Gastrocnemius medialis (tissue), 4 donors: ENCODE data around the gene RBM28. TPM values are rescaled to one million over a fixed set of nuclear protein-coding genes. Genes with fewer than 3 reads are reported as not detected.

Source experiments
- ATAC-seq, 2 donors: fragments of 150-250 bp; one replicate each; pipeline ENCODE4 v1.9.1; 2016
- DNase-seq, 2 donors: peaks; one replicate each; pipeline ENCODE4 v3.0.0-alpha.2; 2019
- H3K27ac ChIP-seq, 4 donors: fragments of 200-600 bp; sonication (generic); 1 replicate in 1 of 4; 2 replicates in 3 of 4; pipeline ENCODE4 v1.5.1; 2016 to 2018; ENCODE audit warnings: mild to moderate bottlenecking in 2 of 4, moderate library complexity in 1 of 4
- H3K27me3 ChIP-seq, 3 donors: fragments of 200-600 bp; sonication (generic) in 2 of 3; 1 replicate in 1 of 3; 2 replicates in 2 of 3; pipeline versions ENCODE4 v1.5.1 to v1.6.0; 2016 to 2019; ENCODE audit warnings: mild to moderate bottlenecking in 1 of 3, moderate library complexity in 1 of 3
- H3K36me3 ChIP-seq, 2 donors: fragments of 200-600 bp; sonication (generic) in 1 of 2; one replicate each; pipeline ENCODE4 v1.5.1; 2017 to 2018
- H3K4me1 ChIP-seq, 2 donors: fragments of 200-600 bp; sonication (generic) in 1 of 2; one replicate each; pipeline ENCODE4 v1.5.1; 2016 to 2017; ENCODE audit warnings: mild to moderate bottlenecking in 2 of 2
- H3K4me3 ChIP-seq, 4 donors: fragments of 200-600 bp; sonication (generic) in 3 of 4; 1 replicate in 1 of 4; 2 replicates in 3 of 4; pipeline ENCODE4 v1.5.1; 2016 to 2019; ENCODE audit warnings: mild to moderate bottlenecking in 2 of 4
- H3K9me3 ChIP-seq, 3 donors: fragments of 200-600 bp; sonication (generic) in 2 of 3; 1 replicate in 1 of 3; 2 replicates in 2 of 3; pipeline ENCODE4 v1.5.1; 2016 to 2019
- POLR2A ChIP-seq, 2 donors: fragments of 450-650 bp; IDR thresholded peaks; one replicate each; pipeline ENCODE4 v1.6.1; 2017; ENCODE audit warnings: antibody characterized with exemption in 2 of 2, mild to moderate bottlenecking in 2 of 2, moderate library complexity in 2 of 2
- in situ Hi-C, 4 donors: fragments of 200-750 bp; cut with MboI; loops; one replicate each; pipeline versions ENCODE4 v1.15.0 to v1.8.0; 2017; ENCODE audit warnings: low sequenced_read_pairs in 4 of 4
- intact Hi-C: fragments of 100-400 bp; cut with DNase I; formaldehyde crosslinking; loops from one replicate; pipeline ENCODE4 v1.15.1; 2023; ENCODE audit warnings: low total_unique reads
- total RNA-seq, 4 donors: library from RNA; depleted of rRNA; stranded (reverse); fragments of >200 nt; gene quantifications; one replicate each; pipeline versions ENCODE4 v1.1.0 to v1.2.3, GENCODE V29; 2016
- TF ChIP-seq, protein P1 (sequence below), 5 experiments: fragments of 450-650 bp in 3 of 5; fragments of 200-600 bp in 2 of 5; sonication (generic) in 2 of 5; IDR thresholded peaks in 4 of 5; conservative IDR thresholded peaks in 1 of 5; 1 replicate in 4 of 5; 2 replicates in 1 of 5; pipeline ENCODE4 v1.5.1; 2016 to 2019; ENCODE audit warnings: antibody characterized with exemption in 5 of 5, mild to moderate bottlenecking in 3 of 5, moderate library complexity in 3 of 5

RBM28 gene
- total RNA-seq, 4 donors from 2014 or later = 13.6 to 18.5 (median 16.3) TPM

DNA sequence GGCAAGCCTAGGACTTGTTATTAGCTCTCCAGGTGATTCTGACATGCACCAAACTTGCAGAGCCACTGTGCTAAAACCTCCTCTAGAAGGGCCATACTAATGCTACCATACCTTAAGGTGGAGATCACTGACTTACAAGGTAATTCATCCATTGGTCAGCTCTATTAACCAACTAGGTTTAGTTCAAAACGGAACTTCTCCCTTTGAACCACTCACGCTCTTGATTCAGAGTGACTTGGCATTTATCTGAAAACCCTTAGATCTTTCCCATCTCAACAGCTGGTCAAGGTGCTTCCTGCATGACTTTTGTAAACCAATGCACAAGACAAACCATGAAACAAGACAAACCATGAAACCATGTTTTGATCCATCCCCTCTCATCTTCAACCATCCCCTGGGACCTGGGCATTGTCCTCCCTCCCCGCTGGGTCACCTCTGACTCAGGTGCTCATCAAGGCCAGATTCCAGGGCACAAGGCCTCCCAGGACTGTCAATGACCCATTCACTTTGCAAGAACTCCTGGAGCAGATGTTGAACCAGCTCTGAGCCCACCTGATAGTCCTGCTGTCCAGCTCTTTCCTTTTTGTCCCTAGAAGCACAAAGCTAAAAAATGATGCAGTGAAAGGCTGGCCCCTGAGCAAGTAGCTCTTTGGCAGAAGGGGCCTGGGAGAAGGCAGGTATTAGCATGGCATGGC, 47.3 kb upstream of the RBM28 start:
- Histone ChIP-seq H3K27ac (no peak overlapping the region), H3K36me3 (no peaks in the 10 kb centered on the region), H3K9me3 (no peaks in the 10 kb centered on the region), H3K27me3 (no peaks in the 10 kb centered on the region), H3K4me1 (no peaks in the 10 kb centered on the region), H3K4me3 (no peak overlapping the region)
- TF ChIP-seq, protein P1, sequence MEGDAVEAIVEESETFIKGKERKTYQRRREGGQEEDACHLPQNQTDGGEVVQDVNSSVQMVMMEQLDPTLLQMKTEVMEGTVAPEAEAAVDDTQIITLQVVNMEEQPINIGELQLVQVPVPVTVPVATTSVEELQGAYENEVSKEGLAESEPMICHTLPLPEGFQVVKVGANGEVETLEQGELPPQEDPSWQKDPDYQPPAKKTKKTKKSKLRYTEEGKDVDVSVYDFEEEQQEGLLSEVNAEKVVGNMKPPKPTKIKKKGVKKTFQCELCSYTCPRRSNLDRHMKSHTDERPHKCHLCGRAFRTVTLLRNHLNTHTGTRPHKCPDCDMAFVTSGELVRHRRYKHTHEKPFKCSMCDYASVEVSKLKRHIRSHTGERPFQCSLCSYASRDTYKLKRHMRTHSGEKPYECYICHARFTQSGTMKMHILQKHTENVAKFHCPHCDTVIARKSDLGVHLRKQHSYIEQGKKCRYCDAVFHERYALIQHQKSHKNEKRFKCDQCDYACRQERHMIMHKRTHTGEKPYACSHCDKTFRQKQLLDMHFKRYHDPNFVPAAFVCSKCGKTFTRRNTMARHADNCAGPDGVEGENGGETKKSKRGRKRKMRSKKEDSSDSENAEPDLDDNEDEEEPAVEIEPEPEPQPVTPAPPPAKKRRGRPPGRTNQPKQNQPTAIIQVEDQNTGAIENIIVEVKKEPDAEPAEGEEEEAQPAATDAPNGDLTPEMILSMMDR (IDR thresholded peaks at IDR 0.05 in 4 of 5, conservative IDR thresholded peaks at IDR 0.05 in 1 of 5) = no peak
- no peak for TF ChIP-seq POLR2A (IDR thresholded peaks at IDR 0.05)
- ATAC-seq (no peak), DNase-seq (no peak)
- intact Hi-C loops = no loop called here
- in situ Hi-C loops = no loop called here

DNA sequence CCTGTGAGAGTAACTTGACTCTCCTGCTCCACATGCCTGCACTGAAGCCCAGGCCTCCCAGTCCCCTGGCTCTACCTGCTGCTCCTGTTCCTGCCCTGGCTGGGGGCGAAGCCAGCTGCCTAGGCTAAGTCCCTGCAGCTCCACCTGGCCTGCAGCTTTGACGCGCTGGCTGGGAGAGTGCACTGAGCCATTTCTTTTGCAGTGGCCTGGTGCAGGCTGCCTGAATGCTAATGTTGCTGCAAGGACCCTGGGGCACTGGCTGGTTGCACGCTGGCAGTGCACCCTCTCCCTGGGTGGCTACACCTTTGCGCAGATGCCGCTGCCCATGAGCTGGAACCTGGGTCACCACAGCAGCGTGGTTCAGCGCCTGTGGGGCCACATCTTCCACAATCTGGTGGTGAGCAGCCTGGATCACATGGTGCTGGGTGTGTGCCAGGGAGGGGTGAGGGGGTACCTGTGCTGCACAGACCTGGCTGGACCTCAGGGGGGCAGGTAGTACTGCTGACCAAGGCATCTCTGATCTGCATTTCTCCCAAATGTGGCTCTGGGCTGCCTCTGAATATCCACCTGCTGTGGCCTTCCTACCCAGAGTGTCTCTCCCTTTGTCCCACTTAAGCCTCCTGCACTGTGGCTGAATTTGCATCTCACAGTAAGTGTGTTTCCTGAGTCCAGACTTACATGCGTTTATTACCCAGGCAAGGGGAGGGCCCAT, 46.1 kb upstream of the RBM28 start:
- intact Hi-C loops (no loop called here), in situ Hi-C loops (loop anchor here in 1 of 4 donors (5.0 kb wide), 1 partner anchor 42 kb away; no protein-coding TSS in a partner anchor)
- TF ChIP-seq POLR2A (IDR thresholded peaks at IDR 0.05) = no peak
- TF ChIP-seq, protein P1 (IDR thresholded peaks at IDR 0.05 in 4 of 5, conservative IDR thresholded peaks at IDR 0.05 in 1 of 5) = no peak
- H3K36me3 ChIP-seq = no peaks in the 10 kb centered on the region
- DNase-seq (no peak), ATAC-seq (no peak)
- no peaks in the 10 kb centered on the region for H3K4me1 ChIP-seq
- no peaks in the 10 kb centered on the region for H3K9me3 ChIP-seq
- H3K27me3 ChIP-seq = no peaks in the 10 kb centered on the region
- H3K4me3 ChIP-seq = no peak overlapping the region
- H3K27ac ChIP-seq = no peak overlapping the region

GRCh38 chr7:128389085-128389617, 45.4 kb upstream of the RBM28 start:
- Histone ChIP-seq H3K27ac (no peak overlapping the region), H3K27me3 (no peaks in the 10 kb centered on the region), H3K36me3 (no peaks in the 10 kb centered on the region), H3K4me3 (no peak overlapping the region), H3K9me3 (no peaks in the 10 kb centered on the region), H3K4me1 (no peaks in the 10 kb centered on the region)
- in situ Hi-C loops = loop anchor here in 1 of 4 donors (5.0 kb wide), 1 partner anchor 42 kb away; no protein-coding TSS in a partner anchor
- intact Hi-C loops = no loop called here
- no peak for DNase-seq
- ATAC-seq = no peak
- no peak for TF ChIP-seq POLR2A (IDR thresholded peaks at IDR 0.05)
- TF ChIP-seq, protein P1 (IDR thresholded peaks at IDR 0.05 in 4 of 5, conservative IDR thresholded peaks at IDR 0.05 in 1 of 5) = no peak

DNA sequence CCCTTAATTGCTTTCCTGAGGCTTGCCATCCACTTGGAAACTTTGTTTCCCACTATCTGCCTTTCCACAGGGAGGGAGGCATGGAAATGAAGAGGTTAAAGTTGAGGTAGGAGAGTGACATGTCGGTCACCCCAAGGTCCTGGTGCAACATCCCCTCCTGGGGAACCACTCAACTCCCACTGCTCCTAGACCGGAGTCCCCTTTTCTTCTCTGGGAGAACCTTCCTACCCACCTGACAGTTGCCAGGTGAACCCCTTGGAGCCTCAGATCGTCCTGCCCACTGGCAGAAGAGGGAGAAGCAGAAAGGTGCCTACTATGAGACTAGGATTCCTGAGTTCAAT, 44.4 kb upstream of the RBM28 start:
- TF ChIP-seq, protein P1 (IDR thresholded peaks at IDR 0.05 in 4 of 5, conservative IDR thresholded peaks at IDR 0.05 in 1 of 5) = no peak
- no peak for TF ChIP-seq POLR2A (IDR thresholded peaks at IDR 0.05)
- peaks cover 0 to 4% of the 10 kb centered on the region in 2 donors for H3K4me1 ChIP-seq
- H3K27me3 ChIP-seq = no peaks in the 10 kb centered on the region
- no peaks in the 10 kb centered on the region for H3K36me3 ChIP-seq
- DNase-seq (no peak), ATAC-seq (no peak)
- no peaks in the 10 kb centered on the region for H3K9me3 ChIP-seq
- in situ Hi-C loops (loop anchor here in 1 of 4 donors (5.0 kb wide), 1 partner anchor 41 kb away; no protein-coding TSS in a partner anchor), intact Hi-C loops (no loop called here)
- no peak overlapping the region for H3K27ac ChIP-seq
- no peak overlapping the region for H3K4me3 ChIP-seq
